GM12873 (cell line): ENCODE measurements around the gene LHX5.

Experiments used
- CTCF ChIP-seq: IDR thresholded peaks from 2 replicates; pipeline ENCODE4 v1.5.1; 2012; ENCODE audit warnings: low read depth, mild to moderate bottlenecking, moderate library complexity, low read length, control low read depth; ENCODE audit not compliant: insufficient read depth; ENCODE audit errors: missing control alignments

The LHX5 gene

GRCh38 chr12:113436993-113437728 lies 34.5 kb downstream of the LHX5 start:
- no peak for TF ChIP-seq CTCF

- TF ChIP-seq CTCF = no peak
Observed at GRCh38 chr12:113436586-113436985, 35.1 kb downstream of the LHX5 start.

GRCh38 chr12:113435367-113435766 lies 36.3 kb downstream of the LHX5 start:
- TF ChIP-seq CTCF = no peak

- no peak for TF ChIP-seq CTCF
Observed at GRCh38 chr12:113432986-113433385, 38.7 kb downstream of the LHX5 start.

- no peak for TF ChIP-seq CTCF
Observed at GRCh38 chr12:113428482-113428881, 43.2 kb downstream of the LHX5 start.

GRCh38 chr12:113427882-113428281 lies 43.8 kb downstream of the LHX5 start:
- no peak for TF ChIP-seq CTCF

- peak; percentile 8 for TF ChIP-seq CTCF
Observed at GRCh38 chr12:113425960-113426453, 45.7 kb downstream of the LHX5 start.
